ENCODE measurements around the gene OPN4. TPM values are rescaled to one million over a fixed set of nuclear protein-coding genes. Genes with fewer than 3 reads are reported as not detected.

The OPN4 gene
- total RNA-seq, 2 experiments from 2014 or later = not detected

DNA sequence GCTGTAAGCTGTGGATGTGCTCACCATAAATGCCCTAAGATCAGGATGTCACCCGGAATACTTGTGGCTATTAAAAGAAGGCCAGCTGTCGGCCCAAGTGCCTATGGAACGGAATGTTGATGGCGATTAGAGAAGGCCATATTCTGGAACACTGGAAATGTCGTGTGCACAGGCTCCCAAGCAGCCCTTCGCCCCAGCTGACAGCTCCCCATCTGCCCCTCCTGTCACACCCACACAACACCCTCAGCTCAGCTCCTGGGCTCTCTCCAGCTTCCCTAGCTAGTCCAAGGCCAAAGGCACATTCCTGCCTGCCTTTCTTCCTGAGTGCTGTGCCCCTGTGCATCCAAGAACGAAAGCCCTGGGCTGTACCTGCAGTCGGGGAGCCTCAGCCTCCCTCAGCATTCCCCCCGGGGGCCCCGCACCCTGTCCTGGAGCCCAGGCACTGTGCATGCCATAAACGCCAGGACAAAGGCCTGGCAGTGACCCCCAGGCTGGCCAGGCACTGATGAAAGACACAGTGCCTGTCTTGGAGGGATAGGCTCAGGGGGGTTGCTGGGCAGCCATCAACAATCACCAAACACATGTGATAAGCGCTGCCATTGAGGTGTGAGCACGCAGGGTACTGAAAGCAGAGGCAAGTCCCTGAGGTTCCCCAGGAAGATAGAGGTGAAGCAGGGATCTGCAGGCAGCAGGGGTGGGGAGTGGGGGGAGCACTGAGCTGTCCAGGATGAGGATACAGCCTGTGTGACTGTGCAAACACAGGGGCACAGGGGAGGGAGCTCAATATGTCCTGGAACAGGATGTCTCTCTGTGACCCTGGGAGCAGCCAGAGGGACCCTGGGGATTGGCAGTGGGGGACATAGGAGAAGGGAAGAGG is 10.2 kb downstream of the OPN4 start:
- TF ChIP-seq, protein P1, sequence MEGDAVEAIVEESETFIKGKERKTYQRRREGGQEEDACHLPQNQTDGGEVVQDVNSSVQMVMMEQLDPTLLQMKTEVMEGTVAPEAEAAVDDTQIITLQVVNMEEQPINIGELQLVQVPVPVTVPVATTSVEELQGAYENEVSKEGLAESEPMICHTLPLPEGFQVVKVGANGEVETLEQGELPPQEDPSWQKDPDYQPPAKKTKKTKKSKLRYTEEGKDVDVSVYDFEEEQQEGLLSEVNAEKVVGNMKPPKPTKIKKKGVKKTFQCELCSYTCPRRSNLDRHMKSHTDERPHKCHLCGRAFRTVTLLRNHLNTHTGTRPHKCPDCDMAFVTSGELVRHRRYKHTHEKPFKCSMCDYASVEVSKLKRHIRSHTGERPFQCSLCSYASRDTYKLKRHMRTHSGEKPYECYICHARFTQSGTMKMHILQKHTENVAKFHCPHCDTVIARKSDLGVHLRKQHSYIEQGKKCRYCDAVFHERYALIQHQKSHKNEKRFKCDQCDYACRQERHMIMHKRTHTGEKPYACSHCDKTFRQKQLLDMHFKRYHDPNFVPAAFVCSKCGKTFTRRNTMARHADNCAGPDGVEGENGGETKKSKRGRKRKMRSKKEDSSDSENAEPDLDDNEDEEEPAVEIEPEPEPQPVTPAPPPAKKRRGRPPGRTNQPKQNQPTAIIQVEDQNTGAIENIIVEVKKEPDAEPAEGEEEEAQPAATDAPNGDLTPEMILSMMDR (IDR thresholded peaks at IDR 0.05) = no peak
- no peak overlapping the region for H3K4me3 Mint-ChIP-seq
- no peaks in the 10 kb centered on the region for H3K36me3 Mint-ChIP-seq (ENCODE audit: low read depth)
- ChIA-PET CTCF (no interaction called here), POLR2A (no interaction called here)
- H3K27me3 Mint-ChIP-seq = no peaks in the 10 kb centered on the region
- no peaks in the 10 kb centered on the region for H3K9me3 Mint-ChIP-seq
- H3K27ac Mint-ChIP-seq = no peak overlapping the region
- intact Hi-C loops (cut with micrococcal nuclease) = no loop called here
- no peak for ATAC-seq
- no peak for DNase-seq
- H3K4me1 Mint-ChIP-seq (ENCODE audit: low read depth) = no peaks in the 10 kb centered on the region

DNA sequence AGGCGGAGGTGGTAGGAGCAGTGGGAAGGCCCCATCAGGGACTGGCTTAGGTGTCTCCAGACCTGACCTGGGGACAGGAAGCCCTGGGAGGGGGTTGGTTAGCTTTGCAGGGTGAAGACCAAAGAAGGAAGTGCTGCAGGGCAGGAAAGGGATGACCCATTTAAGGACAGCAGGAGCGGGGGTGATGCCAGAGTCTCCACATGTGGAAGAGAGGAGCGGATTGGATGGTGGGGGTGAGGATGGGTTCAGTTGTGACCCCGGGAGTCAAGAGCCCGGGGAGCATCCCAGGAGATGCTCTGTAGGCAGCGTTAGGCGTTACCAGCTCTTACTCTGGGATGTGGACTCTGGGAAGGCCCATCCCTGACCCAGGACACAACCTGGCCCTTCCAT is 10.9 kb downstream of the OPN4 start:
- Mint-ChIP-seq H3K36me3 (ENCODE audit: low read depth) (no peaks in the 10 kb centered on the region), H3K27me3 (no peaks in the 10 kb centered on the region), H3K9me3 (no peaks in the 10 kb centered on the region), H3K4me3 (no peak overlapping the region), H3K27ac (no peak overlapping the region), H3K4me1 (ENCODE audit: low read depth) (no peaks in the 10 kb centered on the region)
- intact Hi-C loops (cut with micrococcal nuclease) = no loop called here
- DNase-seq (no peak), ATAC-seq (no peak)
- TF ChIP-seq, protein P1 (IDR thresholded peaks at IDR 0.05) = no peak
- POLR2A ChIA-PET = no interaction called here
- CTCF ChIA-PET = no interaction called here

DNA sequence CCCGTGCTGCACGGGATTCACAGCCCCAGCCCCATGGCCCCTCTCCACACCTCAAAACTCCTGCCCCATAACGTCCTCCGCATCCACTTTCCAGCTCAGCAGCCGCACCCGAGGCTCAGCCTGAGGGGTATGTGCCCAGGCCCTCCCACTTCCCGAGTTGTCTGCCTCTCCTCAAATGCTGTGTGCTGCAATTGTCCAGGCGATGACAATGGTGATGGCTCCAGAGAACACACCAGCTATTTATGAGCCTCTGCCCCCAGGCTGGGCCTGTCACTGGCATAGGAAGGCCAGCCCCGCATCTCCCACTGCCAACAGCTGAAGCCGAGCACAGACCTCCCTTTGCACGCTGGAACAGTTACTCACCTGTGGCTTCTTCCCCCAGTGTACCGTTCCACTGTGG is 11.5 kb downstream of the OPN4 start:
- ATAC-seq (no peak), DNase-seq (no peak)
- TF ChIP-seq, protein P1 (IDR thresholded peaks at IDR 0.05) = no peak
- CTCF ChIA-PET = no interaction called here
- POLR2A ChIA-PET = no interaction called here
- no peaks in the 10 kb centered on the region for H3K4me1 Mint-ChIP-seq (ENCODE audit: low read depth)
- H3K27me3 Mint-ChIP-seq = no peaks in the 10 kb centered on the region
- no peaks in the 10 kb centered on the region for H3K36me3 Mint-ChIP-seq (ENCODE audit: low read depth)
- H3K9me3 Mint-ChIP-seq = no peaks in the 10 kb centered on the region
- intact Hi-C loops (cut with micrococcal nuclease) = no loop called here
- no peak overlapping the region for H3K4me3 Mint-ChIP-seq
- no peak overlapping the region for H3K27ac Mint-ChIP-seq

DNA sequence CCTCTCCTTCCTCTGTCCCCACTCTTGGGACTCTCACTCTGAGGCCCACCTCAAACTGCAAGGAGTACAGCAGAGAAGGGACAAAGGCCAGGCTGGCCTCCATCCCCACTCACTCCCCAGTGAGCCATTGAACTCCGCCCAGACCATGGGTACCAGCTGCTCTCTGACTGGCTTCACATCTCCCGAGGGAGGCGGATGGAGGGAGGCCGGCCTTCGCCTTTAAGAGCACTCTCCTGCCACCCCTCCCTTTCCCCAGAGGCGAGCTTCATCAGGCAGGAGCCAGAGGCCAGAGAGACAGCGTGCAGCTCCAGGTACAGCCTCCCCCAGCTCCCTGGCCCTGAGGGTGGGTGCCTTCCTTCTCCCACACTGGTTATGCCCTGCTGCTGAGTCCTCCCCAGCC is 12.2 kb downstream of the OPN4 start:
- DNase-seq (no peak), ATAC-seq (no peak)
- H3K4me3 Mint-ChIP-seq = no peak overlapping the region
- H3K27ac Mint-ChIP-seq = no peak overlapping the region
- no peaks in the 10 kb centered on the region for H3K4me1 Mint-ChIP-seq (ENCODE audit: low read depth)
- TF ChIP-seq, protein P1 (IDR thresholded peaks at IDR 0.05) = no peak
- H3K9me3 Mint-ChIP-seq = no peaks in the 10 kb centered on the region
- no peaks in the 10 kb centered on the region for H3K27me3 Mint-ChIP-seq
- no peaks in the 10 kb centered on the region for H3K36me3 Mint-ChIP-seq (ENCODE audit: low read depth)
- intact Hi-C loops (cut with micrococcal nuclease) = no loop called here
- ChIA-PET CTCF (no interaction called here), POLR2A (no interaction called here)

DNA sequence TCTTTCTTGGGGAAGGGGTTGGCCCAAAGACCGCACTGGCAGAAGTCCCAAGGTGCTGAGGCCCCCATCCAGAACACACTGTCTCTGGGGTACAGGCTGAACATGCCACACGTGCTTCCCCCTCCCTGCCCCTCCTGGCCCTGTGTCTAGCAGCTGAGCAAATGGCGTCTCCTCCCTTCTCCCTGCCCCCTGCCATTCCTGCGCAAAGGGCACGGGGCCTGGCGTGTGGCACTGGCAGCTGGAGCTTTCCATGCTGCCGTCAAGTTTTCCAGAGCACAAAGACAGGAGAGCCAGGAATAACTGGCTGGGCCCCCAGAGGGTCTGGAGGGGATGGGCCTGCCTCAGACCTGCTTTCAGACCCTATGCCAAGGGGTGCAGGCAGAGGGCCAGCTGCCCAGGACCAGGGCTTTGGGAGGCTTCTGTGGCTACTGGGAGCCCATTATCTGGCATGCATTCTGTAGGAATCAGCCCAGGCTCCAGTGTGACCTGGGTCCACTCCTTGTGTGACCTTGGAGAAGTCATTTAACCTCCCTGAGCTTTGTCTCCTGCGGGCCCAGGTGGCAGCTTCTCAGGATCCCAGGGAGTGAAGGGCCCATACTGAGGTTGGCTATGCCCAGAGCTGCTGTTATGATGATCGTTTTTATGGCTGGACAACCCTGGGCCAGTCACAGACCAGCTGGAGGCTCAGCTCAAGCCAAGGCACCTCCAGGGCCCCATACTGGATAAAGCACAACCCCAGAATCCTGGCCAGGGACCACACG is 13.3 kb downstream of the OPN4 start:
- POLR2A ChIA-PET = no interaction called here
- H3K9me3 Mint-ChIP-seq = no peaks in the 10 kb centered on the region

More for the DNA sequence above, 13.3 kb downstream of the OPN4 start:
- TF ChIP-seq, protein P1 (IDR thresholded peaks at IDR 0.05) = no peak
- Mint-ChIP-seq H3K4me3 (no peak overlapping the region), H3K4me1 (ENCODE audit: low read depth) (no peaks in the 10 kb centered on the region), H3K36me3 (ENCODE audit: low read depth) (no peaks in the 10 kb centered on the region), H3K27me3 (no peaks in the 10 kb centered on the region), H3K27ac (no peak overlapping the region)
- DNase-seq (no peak), ATAC-seq (no peak)
- CTCF ChIA-PET = no interaction called here
- intact Hi-C loops (cut with micrococcal nuclease) = no loop called here
